Measurements from ENCODE around the gene NPTXR.

Gene NPTXR

DNA sequence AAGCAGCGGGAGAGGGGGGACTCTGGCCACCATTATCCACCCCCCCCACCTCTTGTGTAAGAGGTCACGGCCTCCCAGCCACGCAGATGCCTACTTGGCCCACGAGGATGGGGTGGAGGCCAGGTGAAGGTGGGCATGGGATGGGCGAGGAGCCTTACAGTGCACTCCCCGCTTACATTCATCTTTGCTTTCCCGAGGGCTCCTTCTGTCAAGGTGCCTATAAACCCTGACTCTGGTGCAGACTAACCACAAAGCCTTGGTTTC lies 13.1 kb downstream of the NPTXR start:
- no peak for FAIRE-seq
- DNase-seq (ENCODE audit: insufficient read length, low spot score), result no peak
- TF ChIP-seq, protein P1, sequence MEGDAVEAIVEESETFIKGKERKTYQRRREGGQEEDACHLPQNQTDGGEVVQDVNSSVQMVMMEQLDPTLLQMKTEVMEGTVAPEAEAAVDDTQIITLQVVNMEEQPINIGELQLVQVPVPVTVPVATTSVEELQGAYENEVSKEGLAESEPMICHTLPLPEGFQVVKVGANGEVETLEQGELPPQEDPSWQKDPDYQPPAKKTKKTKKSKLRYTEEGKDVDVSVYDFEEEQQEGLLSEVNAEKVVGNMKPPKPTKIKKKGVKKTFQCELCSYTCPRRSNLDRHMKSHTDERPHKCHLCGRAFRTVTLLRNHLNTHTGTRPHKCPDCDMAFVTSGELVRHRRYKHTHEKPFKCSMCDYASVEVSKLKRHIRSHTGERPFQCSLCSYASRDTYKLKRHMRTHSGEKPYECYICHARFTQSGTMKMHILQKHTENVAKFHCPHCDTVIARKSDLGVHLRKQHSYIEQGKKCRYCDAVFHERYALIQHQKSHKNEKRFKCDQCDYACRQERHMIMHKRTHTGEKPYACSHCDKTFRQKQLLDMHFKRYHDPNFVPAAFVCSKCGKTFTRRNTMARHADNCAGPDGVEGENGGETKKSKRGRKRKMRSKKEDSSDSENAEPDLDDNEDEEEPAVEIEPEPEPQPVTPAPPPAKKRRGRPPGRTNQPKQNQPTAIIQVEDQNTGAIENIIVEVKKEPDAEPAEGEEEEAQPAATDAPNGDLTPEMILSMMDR (IDR thresholded peaks at IDR 0.05; ENCODE audit: insufficient read depth, missing control alignments), result no peak

GRCh38 chr22:38830026-38830844 lies 13.6 kb downstream of the NPTXR start:
- DNase-seq (ENCODE audit: insufficient read length, low spot score) (no peak), FAIRE-seq (no peak)
- TF ChIP-seq, protein P1 (IDR thresholded peaks at IDR 0.05; ENCODE audit: insufficient read depth, missing control alignments), result no peak

DNA sequence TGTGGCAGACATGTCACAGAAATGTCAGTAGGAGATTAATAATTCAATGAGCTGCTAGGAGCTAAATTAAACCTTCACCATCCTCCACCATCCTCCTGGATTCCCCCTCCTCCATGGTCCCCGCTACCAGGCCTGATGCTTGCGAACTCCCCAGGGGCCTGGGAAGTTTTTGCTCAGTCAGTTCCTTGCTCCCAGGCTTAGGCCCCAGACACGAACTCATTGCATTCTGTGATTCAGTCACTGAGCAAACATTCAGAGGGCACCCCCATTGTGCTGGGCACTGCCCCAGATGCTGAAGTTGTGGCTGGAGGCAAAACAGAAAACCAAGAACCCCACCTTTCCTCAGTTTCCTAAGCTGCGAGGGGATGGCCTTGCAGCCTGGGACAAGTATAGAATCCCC lies 14.3 kb downstream of the NPTXR start:
- DNase-seq (ENCODE audit: insufficient read length, low spot score) (no peak), FAIRE-seq (no peak)
- TF ChIP-seq, protein P1 (IDR thresholded peaks at IDR 0.05; ENCODE audit: insufficient read depth, missing control alignments), result no peak

GRCh38 chr22:38828616-38829205 lies 15.1 kb downstream of the NPTXR start:
- DNase-seq (ENCODE audit: insufficient read length, low spot score), result no peak
- FAIRE-seq, result no peak
- TF ChIP-seq, protein P1 (IDR thresholded peaks at IDR 0.05; ENCODE audit: insufficient read depth, missing control alignments), result no peak

GRCh38 chr22:38828191-38828590 lies 15.6 kb downstream of the NPTXR start:
- TF ChIP-seq, protein P1 (IDR thresholded peaks at IDR 0.05; ENCODE audit: insufficient read depth, missing control alignments), result no peak
- no peak for FAIRE-seq
- no peak for DNase-seq (ENCODE audit: insufficient read length, low spot score)

- FAIRE-seq (no peak), DNase-seq (ENCODE audit: insufficient read length, low spot score) (no peak)
- TF ChIP-seq, protein P1 (IDR thresholded peaks at IDR 0.05; ENCODE audit: insufficient read depth, missing control alignments), result no peak
Measured at GRCh38 chr22:38827510-38827909, 16.3 kb downstream of the NPTXR start.

- TF ChIP-seq, protein P1 (IDR thresholded peaks at IDR 0.05; ENCODE audit: insufficient read depth, missing control alignments), result no peak
- DNase-seq (ENCODE audit: insufficient read length, low spot score) (no peak), FAIRE-seq (no peak)
Measured at GRCh38 chr22:38826801-38827200, 17.0 kb downstream of the NPTXR start.
